Lower leg skin (tissue), 3 donors: ENCODE data around the gene GLYAT.

Experiments used
- POLR2A ChIP-seq, 2 donors: fragments of 450-650 bp; IDR thresholded peaks; one replicate each; pipeline ENCODE4 v1.6.1; 2016 to 2017; ENCODE audit warnings: antibody characterized with exemption in 2 of 2, mild to moderate bottlenecking in 1 of 2, moderate library complexity in 1 of 2
- TF ChIP-seq, protein P1 (sequence below), 3 donors: fragments of 450-650 bp; IDR thresholded peaks; one replicate each; pipeline ENCODE4 v1.5.1; 2016; ENCODE audit warnings: antibody characterized with exemption in 3 of 3, mild to moderate bottlenecking in 3 of 3, moderate library complexity in 2 of 3

DNA sequence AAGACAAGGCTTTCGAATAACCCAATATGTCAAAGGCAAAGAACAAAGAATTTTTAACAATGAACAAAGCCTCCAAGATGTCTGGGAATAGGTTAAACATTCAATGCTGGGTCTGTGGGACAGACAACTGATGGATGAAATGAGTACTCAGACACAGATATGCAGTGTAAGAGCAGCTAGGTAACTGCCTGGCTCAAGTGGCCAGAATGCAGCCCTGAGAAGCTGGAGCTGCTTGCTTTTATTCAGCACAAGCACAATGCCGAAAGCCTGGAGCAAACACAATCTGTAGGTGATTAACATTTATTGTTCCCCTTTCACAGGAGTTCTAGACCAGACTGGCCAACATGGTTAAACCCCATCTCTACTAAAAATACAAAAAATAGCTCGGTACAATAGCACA lies 24.0 kb downstream of the GLYAT start:
- TF ChIP-seq POLR2A (IDR thresholded peaks at IDR 0.05) = no peak
- TF ChIP-seq, protein P1, sequence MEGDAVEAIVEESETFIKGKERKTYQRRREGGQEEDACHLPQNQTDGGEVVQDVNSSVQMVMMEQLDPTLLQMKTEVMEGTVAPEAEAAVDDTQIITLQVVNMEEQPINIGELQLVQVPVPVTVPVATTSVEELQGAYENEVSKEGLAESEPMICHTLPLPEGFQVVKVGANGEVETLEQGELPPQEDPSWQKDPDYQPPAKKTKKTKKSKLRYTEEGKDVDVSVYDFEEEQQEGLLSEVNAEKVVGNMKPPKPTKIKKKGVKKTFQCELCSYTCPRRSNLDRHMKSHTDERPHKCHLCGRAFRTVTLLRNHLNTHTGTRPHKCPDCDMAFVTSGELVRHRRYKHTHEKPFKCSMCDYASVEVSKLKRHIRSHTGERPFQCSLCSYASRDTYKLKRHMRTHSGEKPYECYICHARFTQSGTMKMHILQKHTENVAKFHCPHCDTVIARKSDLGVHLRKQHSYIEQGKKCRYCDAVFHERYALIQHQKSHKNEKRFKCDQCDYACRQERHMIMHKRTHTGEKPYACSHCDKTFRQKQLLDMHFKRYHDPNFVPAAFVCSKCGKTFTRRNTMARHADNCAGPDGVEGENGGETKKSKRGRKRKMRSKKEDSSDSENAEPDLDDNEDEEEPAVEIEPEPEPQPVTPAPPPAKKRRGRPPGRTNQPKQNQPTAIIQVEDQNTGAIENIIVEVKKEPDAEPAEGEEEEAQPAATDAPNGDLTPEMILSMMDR (IDR thresholded peaks at IDR 0.05) = no peak
